H1 (cell line): Measurements from ENCODE around the gene GNG7. TPM values are rescaled to one million over a fixed set of nuclear protein-coding genes. Genes with fewer than 3 reads are reported as not detected.

Experiments
- CTCF ChIA-PET: fragments of 300-600 bp; sonication (Branson Sonifier 250); formaldehyde crosslinking; loops from one replicate; lab custom pipeline; 2021; ENCODE audit not compliant: partially characterized antibody; lab: Charles Lee
- POLR2A ChIA-PET: fragments of 300-600 bp; sonication (Branson Sonifier 250); formaldehyde crosslinking; loops from one replicate; lab custom pipeline; 2021; ENCODE audit warnings: inconsistent platforms; ENCODE audit not compliant: partially characterized antibody; lab: Charles Lee
- DNase-seq, 2 experiments: peaks; one replicate each; pipeline versions ENCODE4 v3.0.0 to v3.0.0-alpha.2; 2010 to 2022; ENCODE audit warnings: low spot score in 2 of 2, low read depth in 1 of 2, mixed read lengths in 1 of 2
- FAIRE-seq: peaks from 2 replicates; lab custom pipeline; 2011; peaks lifted over from hg19 to GRCh38; lab: Jason Lieb, UNC
- H2AFZ ChIP-seq: 2 replicates; pipeline ENCODE4 v1.8.1; 2012; ENCODE audit warnings: low read length, inconsistent platforms
- H2AK5ac ChIP-seq: 2 replicates; pipeline ENCODE4 v1.6.1; 2013; ENCODE audit warnings: low read depth, low read length
- H2BK120ac ChIP-seq: replicated peaks from 2 replicates; pipeline ENCODE3; 2013; ENCODE audit warnings: low read depth, low read length, inconsistent platforms
- H2BK12ac ChIP-seq: 2 replicates; pipeline ENCODE4 v1.6.1; 2013; ENCODE audit warnings: low read depth, low read length
- H2BK15ac ChIP-seq: 2 replicates; pipeline ENCODE4 v1.6.1; 2013; ENCODE audit warnings: low read length
- H2BK20ac ChIP-seq: 2 replicates; pipeline ENCODE4 v1.6.1; 2013; ENCODE audit warnings: low read length
- H2BK5ac ChIP-seq: 2 replicates; pipeline ENCODE4 v1.6.1; 2013; ENCODE audit warnings: low read depth, low read length
- H3K14ac ChIP-seq: 2 replicates; pipeline ENCODE4 v1.6.1; 2013; ENCODE audit warnings: inconsistent platforms; ENCODE audit not compliant: insufficient read length
- H3K18ac ChIP-seq: 2 replicates; pipeline ENCODE4 v1.6.1; 2013; ENCODE audit warnings: low read length; ENCODE audit errors: extremely low read depth
- H3K23ac ChIP-seq: 2 replicates; pipeline ENCODE4 v1.6.1; 2013; ENCODE audit warnings: inconsistent platforms; ENCODE audit not compliant: insufficient read length
- H3K23me2 ChIP-seq: 2 replicates; pipeline ENCODE4 v1.6.1; 2013; ENCODE audit warnings: low read depth, low read length
- H3K27ac ChIP-seq: 2 replicates; pipeline ENCODE4 v1.6.1; 2011; ENCODE audit warnings: low read depth, low read length, inconsistent platforms
- H3K27me3 ChIP-seq, 4 experiments: replicated peaks in 1 of 4; 1 replicate in 1 of 4; 2 replicates in 3 of 4; pipeline versions ENCODE4 v1.6.1 to v1.8.1; 2011 to 2013; ENCODE audit warnings: low read length in 3 of 4, mild to moderate bottlenecking in 3 of 4, inconsistent platforms in 2 of 4, mixed read lengths in 2 of 4, moderate library complexity in 1 of 4; ENCODE audit not compliant: control insufficient read depth in 3 of 4, insufficient read depth in 3 of 4; ENCODE audit errors: extremely low read depth in 1 of 4
- H3K36me3 ChIP-seq, 4 experiments: 2 replicates each; pipeline versions ENCODE4 v1.6.1 to v1.8.1; 2011 to 2013; ENCODE audit warnings: mild to moderate bottlenecking in 4 of 4, low read length in 3 of 4, moderate library complexity in 2 of 4, control low read depth in 1 of 4, inconsistent platforms in 1 of 4; ENCODE audit not compliant: insufficient read depth in 4 of 4, control insufficient read depth in 2 of 4
- H3K4ac ChIP-seq: replicated peaks from 2 replicates; pipeline ENCODE3; 2013; ENCODE audit warnings: low read length, low read depth, mixed read lengths, inconsistent platforms; ENCODE audit not compliant: insufficient read length
- H3K4me1 ChIP-seq, 4 experiments: replicated peaks in 1 of 4; 1 replicate in 1 of 4; 2 replicates in 3 of 4; pipeline versions ENCODE4 v1.6.1 to v1.8.1; 2011 to 2013; ENCODE audit warnings: low read length in 3 of 4, inconsistent platforms in 2 of 4, mixed read lengths in 1 of 4; ENCODE audit not compliant: insufficient read depth in 4 of 4, control insufficient read depth in 3 of 4
- H3K4me2 ChIP-seq, 2 experiments: 2 replicates each; pipeline versions ENCODE4 v1.6.1 to v1.8.1; 2011 to 2013; ENCODE audit warnings: low read depth in 2 of 2, low read length in 2 of 2, control low read depth in 1 of 2, inconsistent platforms in 1 of 2, mild to moderate bottlenecking in 1 of 2; ENCODE audit not compliant: insufficient read depth in 1 of 2
- H3K4me3 ChIP-seq, 4 experiments: fragments of 200-600, 300-600 bp in 1 of 4; sonication (generic), shearing (Covaris generic), sonication (Bioruptor Twin) in 1 of 4; 2 replicates each; pipeline versions ENCODE4 v1.5.1 to v1.8.1; 2011 to 2016; ENCODE audit warnings: low read length in 4 of 4, low read depth in 3 of 4, control low read depth in 2 of 4, inconsistent platforms in 2 of 4, mild to moderate bottlenecking in 2 of 4, mixed read lengths in 1 of 4, moderate library complexity in 1 of 4; ENCODE audit not compliant: insufficient read depth in 2 of 4; ENCODE audit errors: extremely low read depth in 1 of 4
- H3K56ac ChIP-seq: replicated peaks from 2 replicates; pipeline ENCODE3; 2013; ENCODE audit warnings: low read depth, mild to moderate bottlenecking, mixed read lengths, low read length, inconsistent platforms; ENCODE audit not compliant: insufficient read length
- H3K79me1 ChIP-seq: 2 replicates; pipeline ENCODE4 v1.6.1; 2013; ENCODE audit warnings: low read depth, low read length, control low read depth
- H3K79me2 ChIP-seq, 2 experiments: 2 replicates each; pipeline versions ENCODE4 v1.6.1 to v1.8.1; 2012 to 2013; ENCODE audit warnings: low read length in 2 of 2, mild to moderate bottlenecking in 2 of 2, inconsistent platforms in 1 of 2; ENCODE audit not compliant: insufficient read depth in 2 of 2, control insufficient read depth in 1 of 2
- H3K9ac ChIP-seq, 4 experiments: replicated peaks in 1 of 4; 1 replicate in 1 of 4; 2 replicates in 3 of 4; pipeline versions ENCODE4 v1.6.1 to v1.8.1; 2011 to 2013; ENCODE audit warnings: low read depth in 3 of 4, low read length in 3 of 4, control low read depth in 2 of 4, mild to moderate bottlenecking in 2 of 4, moderate library complexity in 2 of 4, inconsistent platforms in 1 of 4; ENCODE audit errors: extremely low read depth in 1 of 4
- H3K9me3 ChIP-seq, 2 experiments: 2 replicates each; pipeline versions ENCODE4 v1.6.1 to v1.8.1; 2012 to 2013; ENCODE audit warnings: mild to moderate bottlenecking in 2 of 2, moderate library complexity in 2 of 2, control low read depth in 1 of 2, inconsistent platforms in 1 of 2, low read depth in 1 of 2, low read length in 1 of 2, mixed read lengths in 1 of 2; ENCODE audit not compliant: insufficient read depth in 2 of 2
- H4K20me1 ChIP-seq, 2 experiments: replicated peaks in 1 of 2; 2 replicates each; pipeline versions ENCODE3 to v1.8.1; 2011 to 2013; ENCODE audit warnings: inconsistent platforms in 2 of 2, low read length in 2 of 2, mild to moderate bottlenecking in 1 of 2; ENCODE audit not compliant: insufficient read depth in 2 of 2, control insufficient read depth in 1 of 2
- H4K5ac ChIP-seq: 2 replicates; pipeline ENCODE4 v1.6.1; 2013; ENCODE audit warnings: low read length, low read depth, mixed read lengths, inconsistent platforms; ENCODE audit not compliant: insufficient read length
- H4K8ac ChIP-seq: 2 replicates; pipeline ENCODE4 v1.8.0; 2013; ENCODE audit warnings: mild to moderate bottlenecking, moderate library complexity, low read length, inconsistent platforms; ENCODE audit not compliant: insufficient read depth; ENCODE audit errors: extremely low read depth
- H4K91ac ChIP-seq: replicated peaks from 2 replicates; pipeline ENCODE3; 2013; ENCODE audit warnings: low read length, mixed read lengths, inconsistent platforms; ENCODE audit not compliant: insufficient read length
- BACH1 ChIP-seq: IDR thresholded peaks from 2 replicates; pipeline ENCODE4 v1.6.1; 2012; ENCODE audit warnings: low read length, improper control_type of control experiment
- CTCF ChIP-seq, 3 experiments: IDR thresholded peaks; 1 replicate in 2 of 3; 2 replicates in 1 of 3; pipeline versions ENCODE4 v1.5.1 to v1.6.1; 2011; ENCODE audit warnings: low read length in 3 of 3, mild to moderate bottlenecking in 3 of 3, inconsistent platforms in 2 of 3, low read depth in 1 of 3, moderate library complexity in 1 of 3; ENCODE audit not compliant: insufficient read depth in 1 of 3; ENCODE audit errors: control extremely low read depth in 1 of 3
- EP300 ChIP-seq, 2 experiments: IDR thresholded peaks; 1 replicate in 1 of 2; 2 replicates in 1 of 2; pipeline ENCODE4 v1.6.1; 2011 to 2012; ENCODE audit warnings: low read depth in 2 of 2, low read length in 2 of 2, mild to moderate bottlenecking in 2 of 2, borderline replicate concordance in 1 of 2, inconsistent platforms in 1 of 2, moderate library complexity in 1 of 2
- EZH2 ChIP-seq: fragments of 200-600 bp; sonication (generic); IDR thresholded peaks from 2 replicates; pipeline ENCODE4 v1.7.1; 2012; ENCODE audit warnings: low read depth, mild to moderate bottlenecking, moderate library complexity, low read length, inconsistent platforms; ENCODE audit not compliant: severe bottlenecking
- GTF2F1 ChIP-seq: IDR thresholded peaks from 2 replicates; pipeline ENCODE4 v1.6.1; 2012; ENCODE audit warnings: low read depth, low read length, improper control_type of control experiment, borderline replicate concordance
- HDAC2 ChIP-seq, 2 experiments: fragments of 300-600 bp in 1 of 2; sonication (generic) in 1 of 2; IDR thresholded peaks; 2 replicates each; pipeline ENCODE4 v1.6.1; 2011 to 2012; ENCODE audit warnings: low read depth in 2 of 2, low read length in 2 of 2, mild to moderate bottlenecking in 2 of 2, moderate library complexity in 2 of 2, borderline replicate concordance in 1 of 2, inconsistent platforms in 1 of 2
- NANOG ChIP-seq: IDR thresholded peaks from 2 replicates; pipeline ENCODE4 v1.6.1; 2011; ENCODE audit warnings: low read length, low read depth, mild to moderate bottlenecking, inconsistent platforms; ENCODE audit not compliant: insufficient read depth, poor library complexity, severe bottlenecking
- NRF1 ChIP-seq: IDR thresholded peaks from 2 replicates; pipeline ENCODE4 v1.6.1; 2011; ENCODE audit warnings: mild to moderate bottlenecking, low read depth, low read length, improper control_type of control experiment
- RNF2 ChIP-seq: fragments of 200-900, 300-1000 bp; sonication (generic); IDR thresholded peaks from 2 replicates; pipeline ENCODE4 v1.7.1; 2016; ENCODE audit warnings: borderline replicate concordance, low read depth, mild to moderate bottlenecking, antibody characterized with exemption, low read length; ENCODE audit not compliant: poor library complexity, severe bottlenecking; ENCODE audit errors: missing control alignments
- WGBS, 2 experiments: shearing (Covaris generic) in 1 of 2; methylation state at CpG; one replicate each; pipeline versions ENCODE4 v1.1.6 to v1.1.7; 2013 to 2015; ENCODE audit warnings: low lambda C conversion rate in 2 of 2, mixed read lengths in 2 of 2, inconsistent platforms in 1 of 2, low coverage in 1 of 2, missing lambda C conversion rate in 1 of 2; ENCODE audit not compliant: insufficient replicate concordance in 2 of 2, insufficient coverage in 1 of 2, insufficient read length in 1 of 2; ENCODE audit errors: extremely low coverage in 1 of 2, missing lambda C conversion rate in 1 of 2; 5-methylcytosine and 5-hydroxymethylcytosine counted together
- polyA plus RNA-seq, 7 experiments: library from polyadenylated mRNA; depleted of rRNA in 3 of 7; stranded (reverse) in 5 of 7; unstranded in 2 of 7; fragments of >200 nt in 5 of 7; fragments of 200-250 nt in 2 of 7; gene quantifications; 1 replicate in 5 of 7; 2 replicates in 1 of 7; 4 replicates in 1 of 7; pipeline versions ENCODE4 v1.2.1 to v1.2.3, GENCODE V29; 2011 to 2013; ENCODE audit warnings: missing spikeins in 2 of 7, mixed read lengths in 2 of 7
- total RNA-seq: library from RNA; stranded (reverse); fragmentation: NEBNext Ultra II Directional; extraction: Animal tissue kit (Norgen Biotek cat#: 25700); gene quantifications from 2 replicates; pipeline ENCODE4 v1.2.1, GENCODE V29; 2021

Gene GNG7
- total and polyA plus RNA-seq, 2 of the 8 experiments (the other 6 are each of a cell fraction or from before 2014, with no cell fraction given): 2.8 to 7.8 TPM

DNA sequence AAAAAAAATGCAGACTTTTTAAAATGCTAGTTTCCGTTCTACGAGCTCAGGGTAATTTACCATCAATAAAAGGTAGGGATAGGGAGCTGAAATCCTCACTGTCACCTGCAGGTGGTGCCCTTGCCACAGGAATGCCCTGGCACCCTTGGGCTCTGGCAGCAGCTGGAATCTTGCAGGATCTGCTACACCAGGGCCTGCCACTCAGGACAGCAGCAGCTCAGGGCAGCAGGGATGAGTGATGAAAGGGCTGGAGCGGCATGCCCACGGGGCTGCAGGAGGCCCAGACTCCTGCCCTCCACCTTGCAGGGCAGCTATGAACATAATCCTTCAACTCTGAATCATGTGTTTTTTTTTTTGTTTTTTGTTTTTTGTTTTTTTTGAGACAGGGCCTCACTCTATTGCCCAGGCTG, 54.0 kb downstream of the GNG7 start:
- Histone ChIP-seq H4K8ac (no peak overlapping the region), H3K4me2 (no peak overlapping the region), H4K20me1 (peaks cover 0 to 2% of the 10 kb centered on the region in 2 experiments), H3K4me1 (peaks cover 0 to 1% (median 0%) of the 10 kb centered on the region in 4 experiments; a peak in 2 of 7 replicates), H2BK5ac (no peak overlapping the region), H3K9ac (no peak overlapping the region), H2AK5ac (no peak overlapping the region), H3K18ac (no peak overlapping the region), H2BK20ac (no peak overlapping the region), H4K91ac (no peak overlapping the region), H3K27me3 (no peaks in the 10 kb centered on the region; a peak in 1 of 7 replicates), H3K23me2 (no peaks in the 10 kb centered on the region), H3K79me1 (no peaks in the 10 kb centered on the region), H3K79me2 (no peaks in the 10 kb centered on the region), H3K9me3 (no peaks in the 10 kb centered on the region), H3K23ac (no peak overlapping the region), H3K36me3 (no peaks in the 10 kb centered on the region), H3K4ac (no peak overlapping the region), H2BK12ac (no peak overlapping the region), H3K4me3 (no peak overlapping the region), H3K56ac (no peak overlapping the region), H4K5ac (no peak overlapping the region), H2BK120ac (no peak overlapping the region), H2AFZ (no peak overlapping the region), H3K27ac (no peak overlapping the region), H2BK15ac (no peak overlapping the region), H3K14ac (no peak overlapping the region)
- peak; percentile 43 to 88 for DNase-seq
- FAIRE-seq: peak; percentile 88
- 40% methylated on average over 4 of the region's 4 CpGs; no CpG with 5 or more reads in 1 of the 2 experiments for WGBS, 2 experiments
- POLR2A ChIA-PET: interaction anchor here (0.8 to 3.1 kb wide), 4 partner anchors 53 to 100 kb away, joined by 3 to 10 read pairs (median 8); partner anchors contain the start of gene SLC39A3
- CTCF ChIA-PET: interaction anchor here (0.6 to 6.1 kb wide), 61 partner anchors 11 to 828 kb away, joined by 3 to 117 read pairs (median 4); partner anchors contain the start of genes GNG7 and SLC39A3
- TF ChIP-seq RNF2 (no peak), CTCF (IDR thresholded peaks at IDR 0.05; ENCODE audit: control extremely low read depth in 1 of 3, insufficient read depth in 1 of 3, low read depth in 1 of 3, low read length in 3 of 3) (peak; percentile 85 to 92 (median 90)), HDAC2 (IDR thresholded peaks at IDR 0.05; ENCODE audit: borderline replicate concordance in 1 of 2, low read depth in 2 of 2, low read length in 2 of 2) (peak; percentile 98; a peak in 3 of 4 replicates), NRF1 (no peak), BACH1 (peak; percentile 95), EP300 (IDR thresholded peaks at IDR 0.05; ENCODE audit: borderline replicate concordance in 1 of 2, low read depth in 2 of 2, low read length in 2 of 2) (no peak), NANOG (no peak), EZH2 (no peak), GTF2F1 (no peak)
